BLaER1 treated with 17β-estradiol and CSF1 and Interleukin-3, amounts not matched to agents 10 nM and 100 nM (cell line): Measurements from ENCODE around the gene CLTA.
A peak's percentile ranks its signal among the peaks of the same experiment; 100 is the strongest.
"Not testable (repeated sequence)": the region's sequence is repeated elsewhere in the genome, so short reads cannot be mapped to it uniquely, and the experiment has no call there.

Experiments
- H3K27ac ChIP-seq, 11 experiments: shearing (Covaris generic); formaldehyde crosslinking; 2 replicates each; pipeline ENCODE4 v1.8.1; 2022
- H3K27me3 ChIP-seq, 11 experiments: shearing (Covaris generic); formaldehyde crosslinking; 2 replicates each; pipeline ENCODE4 v1.8.1; 2022
- H3K36me3 ChIP-seq, 11 experiments: shearing (Covaris generic); formaldehyde crosslinking; 2 replicates each; pipeline ENCODE4 v1.8.1; 2022
- H3K4me1 ChIP-seq, 10 experiments: shearing (Covaris generic); formaldehyde crosslinking; 2 replicates each; pipeline ENCODE4 v1.8.1; 2022
- H3K4me2 ChIP-seq, 11 experiments: shearing (Covaris generic); formaldehyde crosslinking; 2 replicates each; pipeline ENCODE4 v1.8.1; 2022
- H3K4me3 ChIP-seq, 10 experiments: shearing (Covaris generic); formaldehyde crosslinking; 2 replicates each; pipeline ENCODE4 v1.8.1; 2022
- H3K9ac ChIP-seq, 11 experiments: shearing (Covaris generic); formaldehyde crosslinking; 2 replicates each; pipeline ENCODE4 v1.8.1; 2022
- H3K9me3 ChIP-seq, 11 experiments: shearing (Covaris generic); formaldehyde crosslinking; replicated peaks in 1 of 11; 2 replicates each; pipeline ENCODE4 v1.8.1; 2022
- H4K20me1 ChIP-seq, 11 experiments: shearing (Covaris generic); formaldehyde crosslinking; 2 replicates each; pipeline ENCODE4 v1.8.1; 2022
- Cebpa-rat ChIP-seq, 11 experiments: shearing (Covaris generic); IDR thresholded peaks; 2 replicates each; pipeline ENCODE4 v1.8.1; 2022

The CLTA gene

DNA sequence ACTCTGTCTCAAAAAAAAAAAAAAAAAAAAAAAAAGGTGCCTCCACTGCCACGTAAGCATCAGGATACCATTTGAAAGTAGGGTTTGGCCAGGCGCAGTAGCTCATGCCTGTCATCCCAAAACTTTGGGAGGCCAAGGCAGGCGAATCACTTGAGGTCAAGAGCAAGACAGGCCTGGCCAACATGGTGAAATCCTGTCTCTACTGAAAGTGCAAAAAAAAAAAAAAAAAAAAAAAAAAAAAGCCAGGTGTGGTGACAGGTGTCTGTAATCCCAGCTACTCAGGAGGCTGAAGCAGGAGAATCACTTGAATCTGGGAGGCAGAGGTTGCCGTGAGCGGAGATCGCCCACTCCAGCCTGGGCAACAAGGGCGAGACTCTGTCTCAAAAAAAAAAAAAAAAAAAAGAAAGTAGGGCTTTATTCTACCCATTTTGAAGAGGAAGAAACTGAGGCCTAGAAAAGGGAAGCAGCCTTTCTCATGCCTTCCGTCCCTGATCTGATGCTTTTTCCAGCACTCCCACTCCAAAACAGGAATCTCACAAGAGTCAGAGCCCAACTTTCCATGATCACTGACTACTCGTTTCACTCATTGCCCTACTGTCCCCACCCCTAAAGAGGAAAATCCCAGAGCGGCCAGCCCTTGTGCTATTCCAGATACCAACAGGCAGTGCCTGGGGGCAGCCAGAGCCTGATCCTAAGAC is 37.8 kb upstream of the CLTA start:
- peak overlapping the region; percentile 83 to 95 (median 92); a peak in 21 of 22 replicates for H3K27ac ChIP-seq
- peak overlapping the region; percentile 46 to 83 (median 80); a peak in 19 of 22 replicates for H3K9ac ChIP-seq
- peaks cover 5 to 39% (median 22%) of the 10 kb centered on the region in 11 experiments; a peak in 20 of 22 replicates for H3K36me3 ChIP-seq
- H3K4me3 ChIP-seq, result no peak overlapping the region
- peaks cover 76 to 93% (median 85%) of the 10 kb centered on the region in 10 experiments for H3K4me1 ChIP-seq
- TF ChIP-seq Cebpa-rat (IDR thresholded peaks at IDR 0.05), result no peak
- no peaks in the 10 kb centered on the region for H4K20me1 ChIP-seq
- peaks cover 8 to 22% (median 19%) of the 10 kb centered on the region in 11 experiments; a peak in 20 of 22 replicates for H3K9me3 ChIP-seq
- H3K27me3 ChIP-seq, result no peaks in the 10 kb centered on the region
- peak overlapping the region; percentile 87 to 99 (median 95) for H3K4me2 ChIP-seq

- Histone ChIP-seq H4K20me1 (no peaks in the 10 kb centered on the region), H3K27ac (peak overlapping the region; percentile 83 to 95 (median 92); a peak in 21 of 22 replicates), H3K4me2 (peak overlapping the region; percentile 87 to 99 (median 95)), H3K36me3 (peaks cover 5 to 37% (median 23%) of the 10 kb centered on the region in 11 experiments; a peak in 20 of 22 replicates), H3K27me3 (no peaks in the 10 kb centered on the region), H3K4me1 (peaks cover 68 to 93% (median 84%) of the 10 kb centered on the region in 10 experiments), H3K9me3 (peaks cover 8 to 23% (median 19%) of the 10 kb centered on the region in 11 experiments; a peak in 20 of 22 replicates), H3K4me3 (0 out of 20 replicates have a peak overlapping the region, but pooled peaks of 2 of the 10 experiments have one; percentile 14 to 32), H3K9ac (peak overlapping the region; percentile 51 to 83 (median 80); a peak in 21 of 22 replicates)
- no peak for TF ChIP-seq Cebpa-rat (IDR thresholded peaks at IDR 0.05)
Observed at GRCh38 chr9:36153746-36154145, 37.0 kb upstream of the CLTA start.

DNA sequence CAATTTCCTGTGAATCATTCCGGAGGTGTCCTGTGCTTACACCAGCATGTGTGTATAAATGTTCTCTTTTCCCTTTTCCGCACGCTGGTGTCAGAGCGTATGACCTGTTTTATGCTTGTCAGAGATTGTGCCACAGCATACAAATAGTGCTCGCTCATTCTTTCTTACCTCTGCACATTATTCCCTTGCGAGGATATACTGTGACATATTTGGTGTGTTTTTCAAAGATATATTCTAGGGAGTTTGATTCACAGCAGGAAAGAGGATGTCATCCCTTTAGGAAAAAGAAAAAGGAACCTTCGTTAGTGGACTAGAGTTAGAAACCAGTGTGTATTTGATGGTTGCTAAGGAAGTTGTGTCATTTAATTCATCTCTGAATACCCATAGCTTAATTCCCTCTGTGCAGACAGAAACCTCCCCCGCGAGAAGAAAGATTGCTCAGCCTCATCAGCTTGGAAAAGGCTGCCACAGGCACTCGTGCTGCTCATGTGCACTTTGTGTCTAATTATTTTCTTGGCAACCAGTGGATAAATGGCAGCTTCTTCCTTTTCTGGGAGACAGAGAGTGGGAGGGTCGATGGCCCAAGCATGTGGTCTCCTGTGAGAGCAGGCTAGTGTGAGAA is 36.3 kb upstream of the CLTA start:
- H3K4me3 ChIP-seq, result peak overlapping the region in 5 of 10 experiments; percentile 14 to 50 (median 32); a peak in 6 of 20 replicates
- TF ChIP-seq Cebpa-rat (IDR thresholded peaks at IDR 0.05), result no peak
- no peaks in the 10 kb centered on the region for H3K27me3 ChIP-seq
- peaks cover 7 to 40% (median 23%) of the 10 kb centered on the region in 11 experiments; a peak in 20 of 22 replicates for H3K36me3 ChIP-seq
- H4K20me1 ChIP-seq, result no peaks in the 10 kb centered on the region
- peak overlapping the region; percentile 83 to 95 (median 92) for H3K27ac ChIP-seq
- H3K9me3 ChIP-seq, result peaks cover 8 to 23% (median 19%) of the 10 kb centered on the region in 11 experiments; a peak in 20 of 22 replicates
- peaks cover 61 to 90% (median 79%) of the 10 kb centered on the region in 10 experiments for H3K4me1 ChIP-seq
- peak overlapping the region; percentile 71 to 99 (median 94) for H3K4me2 ChIP-seq
- peak overlapping the region; percentile 51 to 83 (median 80) for H3K9ac ChIP-seq

DNA sequence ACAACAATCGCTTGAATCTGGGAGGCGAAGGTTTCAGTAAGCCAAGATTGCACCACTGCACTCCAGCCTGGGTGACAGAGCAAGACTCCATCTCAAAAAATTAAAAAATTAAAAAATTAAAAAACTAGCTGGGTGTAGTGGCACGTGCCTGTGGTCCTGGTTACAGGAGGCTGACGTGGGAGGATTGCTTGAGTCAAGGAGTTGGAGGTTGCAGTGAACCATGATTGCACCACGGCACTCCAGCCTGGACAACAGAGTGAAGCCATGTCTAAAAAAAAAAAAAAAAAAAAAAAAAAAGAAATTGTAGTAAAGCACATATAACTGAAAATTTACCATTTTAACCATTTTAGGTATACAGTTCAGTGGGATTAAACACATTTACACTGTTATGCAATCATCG is 34.6 kb upstream of the CLTA start:
- H3K4me1 ChIP-seq, result peaks cover 44 to 84% (median 62%) of the 10 kb centered on the region in 10 experiments
- H3K27ac ChIP-seq, result peak overlapping the region in 5 of 11 experiments; percentile 84 to 95 (median 92); a peak in 6 of 22 replicates
- TF ChIP-seq Cebpa-rat (IDR thresholded peaks at IDR 0.05), result no peak
- H3K36me3 ChIP-seq, result peaks cover 10 to 47% (median 25%) of the 10 kb centered on the region in 11 experiments; a peak in 20 of 22 replicates
- no peaks in the 10 kb centered on the region for H3K27me3 ChIP-seq
- H3K4me2 ChIP-seq, result peak overlapping the region in 7 of 11 experiments; percentile 71 to 99 (median 95); a peak in 9 of 22 replicates
- H3K9me3 ChIP-seq, result peaks cover 8 to 23% (median 19%) of the 10 kb centered on the region in 11 experiments; a peak in 20 of 22 replicates
- H3K4me3 ChIP-seq, result peak overlapping the region in 1 of 10 experiments; percentile 23; a peak in 1 of 20 replicates
- no peaks in the 10 kb centered on the region for H4K20me1 ChIP-seq
- 0 out of 22 replicates have a peak overlapping the region, but pooled peaks of 1 of the 11 experiments have one; percentile 80 for H3K9ac ChIP-seq

DNA sequence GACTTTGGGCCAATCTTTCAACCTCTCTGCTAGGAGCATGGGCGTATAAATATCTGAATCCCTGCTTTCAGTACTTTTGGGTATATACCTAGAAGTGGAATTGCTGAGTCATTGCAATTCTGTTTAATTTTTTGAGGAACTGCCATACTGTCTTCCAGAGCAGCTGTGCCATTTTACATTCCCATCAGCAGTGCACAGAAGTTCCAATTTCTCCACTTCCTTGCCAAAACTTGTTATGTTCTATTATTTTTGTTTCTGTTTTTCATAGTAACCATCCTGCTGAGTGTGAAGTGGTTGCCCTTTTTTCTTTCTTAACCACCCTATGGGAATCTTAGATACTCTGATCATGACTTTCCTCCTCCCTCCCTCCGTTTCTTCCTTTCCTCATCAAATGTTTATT is 32.6 kb upstream of the CLTA start:
- TF ChIP-seq Cebpa-rat (IDR thresholded peaks at IDR 0.05), result no peak
- no peak overlapping the region for H3K4me3 ChIP-seq
- H3K9ac ChIP-seq, result 0 out of 22 replicates have a peak overlapping the region, but pooled peaks of 1 of the 11 experiments have one; percentile 17
- H3K27me3 ChIP-seq, result no peaks in the 10 kb centered on the region
- H3K9me3 ChIP-seq, result peaks cover 8 to 23% (median 19%) of the 10 kb centered on the region in 11 experiments; a peak in 20 of 22 replicates
- peaks cover 29 to 67% (median 46%) of the 10 kb centered on the region in 10 experiments for H3K4me1 ChIP-seq
- H4K20me1 ChIP-seq, result no peaks in the 10 kb centered on the region
- peaks cover 16 to 61% (median 25%) of the 10 kb centered on the region in 11 experiments; a peak in 20 of 22 replicates for H3K36me3 ChIP-seq
- peak overlapping the region in 7 of 11 experiments; percentile 12 to 68 (median 55); a peak in 12 of 22 replicates for H3K4me2 ChIP-seq
- H3K27ac ChIP-seq, result peak overlapping the region in 10 of 11 experiments; percentile 9 to 70 (median 51); a peak in 17 of 22 replicates

DNA sequence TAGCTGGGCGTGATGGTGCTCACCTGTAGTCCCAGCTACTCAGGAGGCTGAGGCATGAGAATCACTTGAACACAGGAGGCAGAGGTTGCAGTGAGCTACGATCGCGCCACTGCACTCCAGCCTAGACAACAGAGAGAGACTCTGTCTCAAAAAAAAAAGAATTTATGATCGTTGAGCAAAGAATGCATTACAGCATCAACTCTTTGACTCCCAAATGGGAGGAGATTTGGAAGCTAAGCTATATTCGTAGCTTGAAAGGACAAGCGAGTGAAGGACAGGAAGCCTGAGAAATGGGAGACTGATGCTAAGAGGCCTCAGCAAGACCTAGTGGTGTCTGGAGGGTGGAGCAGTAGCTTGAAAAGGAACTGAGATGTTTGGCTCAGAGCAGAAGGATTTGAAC is 31.8 kb upstream of the CLTA start:
- TF ChIP-seq Cebpa-rat (IDR thresholded peaks at IDR 0.05), result no peak
- Histone ChIP-seq H3K36me3 (peaks cover 16 to 61% (median 25%) of the 10 kb centered on the region in 11 experiments; a peak in 20 of 22 replicates), H3K4me3 (no peak overlapping the region), H3K27me3 (no peaks in the 10 kb centered on the region), H4K20me1 (no peaks in the 10 kb centered on the region), H3K9ac (no peak overlapping the region), H3K27ac (peak overlapping the region in 4 of 11 experiments; percentile 48 to 70 (median 62); a peak in 7 of 22 replicates), H3K4me1 (peaks cover 27 to 63% (median 43%) of the 10 kb centered on the region in 10 experiments), H3K4me2 (peak overlapping the region in 5 of 11 experiments; percentile 15 to 63 (median 55); a peak in 7 of 22 replicates), H3K9me3 (peaks cover 8 to 23% (median 19%) of the 10 kb centered on the region in 11 experiments; a peak in 20 of 22 replicates)

- H3K27ac ChIP-seq, H4K20me1 ChIP-seq, H3K9ac ChIP-seq, H3K4me3 ChIP-seq, H3K4me2 ChIP-seq, H3K27me3 ChIP-seq: not testable (repeated sequence)
- H3K4me1 ChIP-seq, result peaks cover 21 to 57% (median 39%) of the 10 kb centered on the region in 10 experiments
- peaks cover 8 to 23% (median 19%) of the 10 kb centered on the region in 11 experiments; a peak in 20 of 22 replicates for H3K9me3 ChIP-seq
- peaks cover 16 to 61% (median 25%) of the 10 kb centered on the region in 11 experiments; a peak in 20 of 22 replicates for H3K36me3 ChIP-seq
Observed at GRCh38 chr9:36159509-36159908, 31.2 kb upstream of the CLTA start.

GRCh38 chr9:36160126-36160525 is 30.6 kb upstream of the CLTA start:
- H3K9ac ChIP-seq, H3K27me3 ChIP-seq, H3K27ac ChIP-seq, H4K20me1 ChIP-seq, H3K4me2 ChIP-seq, H3K4me3 ChIP-seq: not testable (repeated sequence)
- Histone ChIP-seq H3K9me3 (peaks cover 8 to 23% (median 19%) of the 10 kb centered on the region in 11 experiments; a peak in 20 of 22 replicates), H3K4me1 (peaks cover 15 to 51% (median 35%) of the 10 kb centered on the region in 10 experiments), H3K36me3 (peaks cover 16 to 61% (median 25%) of the 10 kb centered on the region in 11 experiments; a peak in 20 of 22 replicates)
